GM18507 (cell line): ENCODE data around the gene LDLRAD1.
"Not testable (repeated sequence)": the region's sequence is repeated elsewhere in the genome, so short reads cannot be mapped to it uniquely, and the experiment has no call there.

Experiments
- DNase-seq: peaks from one replicate; pipeline ENCODE4 v3.0.0; 2011; ENCODE audit warnings: low read depth; ENCODE audit not compliant: insufficient read length; ENCODE audit errors: extremely low spot score
- FAIRE-seq: peaks from 2 replicates; lab custom pipeline; 2011; peaks lifted over from hg19 to GRCh38; lab: Jason Lieb, UNC

Gene LDLRAD1

DNA sequence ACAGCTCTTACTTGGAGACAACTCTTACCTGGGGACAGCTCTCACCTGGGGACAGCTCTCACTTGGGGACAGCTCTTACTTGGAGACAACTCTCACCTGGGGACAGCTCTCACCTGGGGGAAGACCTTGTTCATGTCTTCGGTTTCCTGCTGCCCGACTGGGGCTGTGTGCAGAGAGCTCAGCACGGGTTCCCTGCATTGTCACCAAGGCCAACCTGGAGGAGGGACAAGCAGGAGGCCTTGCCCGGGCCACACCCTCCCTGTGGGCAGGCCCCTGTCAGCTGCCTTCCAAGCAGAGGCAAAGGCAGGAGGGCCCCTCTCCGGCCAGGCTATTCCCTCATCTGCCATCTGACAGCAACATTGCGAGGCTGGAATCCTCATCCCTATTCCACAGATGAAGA lies at the start of gene LDLRAD1:
Gene LDLRAD1, minus strand, starts transcription at position 208 of the 400 bp plus-strand sequence. Its CDS starts 74 bp downstream, at position 134.
- FAIRE-seq: no peak
- DNase-seq: no peak

DNA sequence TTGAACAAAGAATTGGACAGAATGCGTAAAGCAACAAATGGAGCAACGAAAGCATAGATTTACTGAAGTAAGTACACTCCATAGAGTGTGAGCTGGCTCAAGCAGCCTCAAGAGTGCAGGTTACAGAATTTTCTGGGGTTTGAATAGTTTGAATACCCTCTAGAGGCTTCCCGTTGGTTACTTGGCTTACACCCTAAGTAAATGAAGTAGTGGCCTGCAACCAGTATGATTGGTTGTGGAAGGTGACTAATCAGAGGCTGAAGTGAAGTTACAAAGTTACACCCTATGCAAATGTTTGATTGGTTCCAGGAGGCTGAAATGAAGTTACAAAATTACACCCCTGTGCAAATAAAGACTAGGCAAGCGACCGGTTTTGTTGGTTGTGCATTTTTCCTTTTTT lies 46.3 kb upstream of the LDLRAD1 start:
- FAIRE-seq (no peak), DNase-seq (no peak)

DNA sequence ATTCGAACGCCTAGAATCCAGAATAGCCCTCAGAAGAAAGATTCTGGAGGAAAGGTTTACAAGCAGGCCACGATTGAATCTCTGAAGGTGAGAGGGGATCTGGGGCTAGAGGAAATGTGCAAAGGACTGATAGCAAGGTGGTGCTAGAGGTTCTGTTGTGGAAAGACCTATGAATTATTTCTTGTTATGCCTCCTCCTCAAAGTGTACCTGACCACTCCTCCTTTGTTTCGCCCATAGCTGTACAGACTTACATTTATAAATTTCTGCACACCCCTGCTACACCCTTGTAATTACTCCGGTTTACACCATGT lies 36.4 kb upstream of the LDLRAD1 start:
- DNase-seq (no peak), FAIRE-seq (no peak)

GRCh38 chr1:54053745-54054437 lies 35.9 kb upstream of the LDLRAD1 start:
- DNase-seq (no peak), FAIRE-seq (no peak)

DNA sequence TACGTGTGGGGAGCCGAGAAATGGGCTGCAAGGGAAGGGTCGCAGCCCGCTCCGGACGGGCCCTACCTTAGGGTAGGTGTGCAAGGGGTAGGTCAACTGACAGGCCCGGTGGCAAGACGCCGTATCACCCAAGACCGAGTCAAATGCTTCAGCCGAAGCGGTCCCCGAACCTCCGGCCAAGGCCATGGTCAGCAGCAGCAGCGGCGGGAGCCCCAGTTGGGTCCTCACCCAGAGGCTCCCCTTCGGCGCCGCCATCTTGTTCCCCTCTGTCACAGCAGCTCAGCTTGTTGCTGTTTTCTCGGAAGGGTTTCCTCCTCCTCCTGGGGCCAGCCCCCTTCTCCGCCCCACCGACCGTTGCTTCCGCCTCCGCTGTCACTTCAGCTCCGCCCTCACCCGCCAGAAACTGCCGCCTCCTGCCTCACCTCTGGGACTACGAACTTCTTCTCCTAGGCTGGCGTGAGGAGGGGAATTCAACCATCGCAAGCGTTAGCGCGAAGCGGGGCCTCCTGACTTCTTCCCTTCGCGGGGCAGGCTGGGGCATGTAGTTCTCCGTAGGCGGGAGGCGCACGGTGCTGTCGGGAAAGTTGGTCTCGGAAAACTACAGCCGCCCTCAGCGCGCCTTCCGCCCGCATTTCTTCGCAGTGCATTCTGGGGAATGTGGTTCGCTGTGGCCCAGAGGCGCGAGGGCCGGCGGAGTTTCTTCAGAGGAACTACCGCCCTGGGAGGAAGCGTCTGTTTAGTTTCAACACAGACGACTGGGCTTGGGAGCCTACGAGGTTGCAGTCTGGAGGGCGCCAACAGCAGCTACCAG lies 35.2 kb upstream of the LDLRAD1 start, which contains the start of the genes TCEANC2 and TMEM59:
Gene TCEANC2, plus strand, starts transcription at position 675 of the 811 bp plus-strand sequence. CDS start 815 bp downstream, outside the sequence.
Gene TMEM59, minus strand, starts transcription at position 271 of the 811 bp plus-strand sequence. Its CDS starts 16 bp downstream, at position 255.
- FAIRE-seq: peak; percentile 100
- DNase-seq: peak; percentile 88

- FAIRE-seq (peak; percentile 66), DNase-seq (no peak)
Observed at GRCh38 chr1:54052431-54052933, 34.5 kb upstream of the LDLRAD1 start.

- DNase-seq: no peak
- no peak for FAIRE-seq
Observed at GRCh38 chr1:54051933-54052430, 34.0 kb upstream of the LDLRAD1 start.

GRCh38 chr1:54050435-54050834 lies 32.4 kb upstream of the LDLRAD1 start:
- not testable (repeated sequence) for FAIRE-seq, DNase-seq

DNA sequence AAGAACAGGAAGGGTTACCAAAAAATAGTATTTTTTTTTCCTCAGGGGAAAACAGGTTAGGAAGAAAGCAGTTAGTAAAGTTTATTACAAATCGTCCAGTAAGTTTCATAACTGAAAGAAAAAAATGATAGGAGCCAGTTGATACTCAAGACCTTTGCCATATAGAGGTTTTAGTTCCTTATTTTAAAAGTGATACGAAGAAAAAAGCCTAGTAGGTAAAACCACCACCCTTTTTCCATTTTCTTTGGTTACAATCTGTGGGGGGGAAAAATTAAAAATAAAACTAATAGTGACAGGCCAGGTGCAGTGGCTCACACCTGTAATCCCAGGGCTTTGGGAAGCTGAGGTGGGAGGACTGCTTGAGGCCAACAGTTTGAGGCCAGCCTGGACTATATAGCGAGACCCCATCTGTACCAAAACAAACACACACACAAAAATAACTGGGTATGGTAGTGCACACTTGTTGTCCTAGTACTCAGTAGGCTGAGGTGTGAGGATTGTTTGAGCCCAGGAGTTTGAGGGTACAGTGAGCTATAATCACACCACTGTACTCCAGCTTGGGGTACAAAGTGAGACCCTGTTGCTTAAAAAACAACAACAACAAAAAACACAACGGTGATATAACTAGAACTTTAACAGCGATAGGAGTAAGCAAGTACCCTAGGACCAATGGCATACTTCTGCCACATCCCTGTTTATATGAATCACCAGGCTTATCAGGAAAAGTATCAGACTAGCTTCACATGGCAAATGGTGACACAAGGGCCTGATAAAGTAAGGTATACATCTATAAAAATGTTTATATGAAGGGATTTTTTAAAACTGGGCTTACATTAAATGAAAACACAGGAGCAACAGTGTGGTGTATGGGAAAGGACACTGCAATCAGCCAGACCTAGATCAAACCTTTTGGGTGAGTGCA lies 29.7 kb upstream of the LDLRAD1 start:
- DNase-seq: no peak
- peak; percentile 45 for FAIRE-seq

- no peak for DNase-seq
- no peak for FAIRE-seq
Observed at GRCh38 chr1:54046671-54047383, 28.8 kb upstream of the LDLRAD1 start.

DNA sequence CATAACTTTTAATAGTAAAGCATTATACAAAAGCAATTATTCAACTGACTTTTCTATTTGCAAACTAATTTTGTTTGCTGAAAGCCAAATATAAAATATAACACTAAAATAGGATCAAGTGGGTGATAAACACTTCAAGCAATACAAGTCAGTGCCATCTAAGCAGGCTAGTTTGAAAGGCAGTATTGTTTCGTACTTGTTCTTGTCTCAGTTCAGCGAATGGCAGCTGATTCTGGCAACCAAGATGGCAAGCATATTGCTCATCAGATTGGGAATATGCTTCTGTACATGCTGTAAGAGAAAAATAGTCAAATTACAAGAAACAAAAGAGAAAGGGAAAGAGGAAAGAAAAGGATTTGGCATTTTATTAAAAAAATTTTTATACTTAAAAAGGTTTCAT lies 27.5 kb upstream of the LDLRAD1 start:
- FAIRE-seq (no peak), DNase-seq (no peak)

GRCh38 chr1:54041806-54042205 lies 23.8 kb upstream of the LDLRAD1 start:
- no peak for DNase-seq
- no peak for FAIRE-seq

GRCh38 chr1:54037476-54037875 lies 19.5 kb upstream of the LDLRAD1 start:
- no peak for FAIRE-seq
- DNase-seq: no peak

- DNase-seq (no peak), FAIRE-seq (no peak)
Observed at GRCh38 chr1:54028306-54029251, 10.6 kb upstream of the LDLRAD1 start.

DNA sequence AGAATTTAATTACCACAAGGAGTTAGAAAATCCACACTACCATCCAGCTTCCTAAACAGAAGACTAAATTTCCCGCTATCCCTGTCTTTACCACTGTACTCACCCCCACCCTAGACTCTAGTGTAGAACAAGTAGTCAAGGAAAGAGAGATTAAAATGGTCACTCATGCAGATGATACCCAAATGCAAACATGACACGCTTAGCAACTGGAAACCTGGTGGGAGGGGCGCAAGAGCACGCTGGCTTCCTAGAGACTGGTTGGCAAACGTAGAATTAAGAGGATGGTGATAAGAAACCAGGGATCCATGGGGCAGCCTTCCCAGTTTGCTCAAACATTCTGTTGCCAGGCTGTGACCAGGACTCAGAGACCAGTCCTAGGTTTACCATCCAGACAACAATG lies 9.9 kb upstream of the LDLRAD1 start:
- no peak for DNase-seq
- FAIRE-seq: no peak

DNA sequence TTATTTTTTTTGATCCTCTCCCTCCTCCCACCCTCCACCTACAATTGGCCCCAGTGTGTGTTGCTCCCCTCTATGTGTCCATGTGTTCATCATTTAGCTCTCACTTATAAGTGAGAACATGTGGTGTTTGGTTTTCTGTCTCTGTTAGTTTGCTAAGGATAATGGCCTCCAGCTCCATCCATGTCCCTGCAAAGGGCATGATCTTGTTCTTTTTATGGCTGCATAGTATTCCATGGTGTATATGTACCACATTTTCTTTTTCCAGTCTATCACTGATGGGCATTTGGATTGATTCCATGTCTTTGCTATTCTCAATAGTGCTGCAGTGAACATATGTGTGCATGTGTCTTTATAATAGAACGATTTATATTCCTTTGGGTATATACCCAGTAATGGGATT lies 6.8 kb upstream of the LDLRAD1 start:
- DNase-seq, FAIRE-seq: not testable (repeated sequence)

DNA sequence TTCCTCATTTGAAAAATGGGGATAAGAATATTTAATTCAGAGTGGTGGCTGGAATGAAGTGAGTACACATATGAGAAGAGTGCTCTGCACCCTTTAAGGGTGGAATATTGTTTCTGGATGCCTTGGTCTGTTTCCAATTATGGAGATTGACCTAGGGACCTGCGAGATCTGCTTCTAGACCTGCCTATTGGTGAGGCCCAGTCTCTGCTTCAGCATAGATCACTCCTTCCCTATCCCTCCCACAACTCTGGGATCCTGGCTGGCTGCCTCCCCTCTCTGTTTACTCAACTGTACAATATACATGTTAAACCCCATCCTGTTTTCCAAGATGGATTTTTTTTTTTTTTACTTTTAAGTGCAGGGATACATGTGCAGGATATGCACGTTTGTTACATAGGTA lies 6.4 kb upstream of the LDLRAD1 start:
- no peak for DNase-seq
- FAIRE-seq: no peak
